ENCODE data around the gene SLC27A5. TPM values are rescaled to one million over a fixed set of nuclear protein-coding genes. Genes with fewer than 3 reads are reported as not detected.
A peak's percentile ranks its signal among the peaks of the same experiment; 100 is the strongest.

Gene SLC27A5
- total and polyA plus RNA-seq, 9 of the 15 experiments (the other 6 are each of a cell fraction or from before 2014, with no cell fraction given) = 42.2 to 318 (median 64.7) TPM

GRCh38 chr19:58466760-58467589 is 44.8 kb downstream of the SLC27A5 start, which contains the start of gene ZNF324 (continued):
- TF ChIP-seq ATF2 (CRISPR knock-in tag; IDR thresholded peaks at IDR 0.05) = no peak
- peak; percentile 79 for TF ChIP-seq POLR2A (conservative IDR thresholded peaks at IDR 0.05)
- TF ChIP-seq RBM39 (optimal IDR thresholded peaks at IDR 0.05; ENCODE audit: low read depth, low read length) = no peak
- no peak for TF ChIP-seq ZNF589 (CRISPR knock-in tag; IDR thresholded peaks at IDR 0.05; ENCODE audit: low read depth)
- TF ChIP-seq THRAP3 (IDR thresholded peaks at IDR 0.05; ENCODE audit: borderline replicate concordance) = no peak
- no peak for TF ChIP-seq RBM15 (IDR thresholded peaks at IDR 0.05; ENCODE audit: insufficient read depth, low read length)
- peak; percentile 42; the same call in 1 of the 2 replicates for TF ChIP-seq ZBTB1 (CRISPR knock-in tag; IDR thresholded peaks at IDR 0.05; ENCODE audit: borderline replicate concordance, low read depth)
- no peak for TF ChIP-seq ZSCAN32 (CRISPR knock-in tag; IDR thresholded peaks at IDR 0.05)
- TF ChIP-seq NEUROD1 (IDR thresholded peaks at IDR 0.05; ENCODE audit: borderline replicate concordance, low read depth, low read length, partially characterized antibody) = no peak
- TF ChIP-seq ZNF3 (CRISPR knock-in tag; IDR thresholded peaks at IDR 0.05) = no peak
- TF ChIP-seq ERF (CRISPR knock-in tag; IDR thresholded peaks at IDR 0.05) = no peak
- peak; percentile 33 for TF ChIP-seq PHF20 (IDR thresholded peaks at IDR 0.05; ENCODE audit: partially characterized antibody)
- no peak for TF ChIP-seq KLF16 (IDR thresholded peaks at IDR 0.05)
- TF ChIP-seq POLR2AphosphoS2 (IDR thresholded peaks at IDR 0.05; ENCODE audit: low read length) = peak; percentile 74; the same call in 1 of the 2 replicates
- TF ChIP-seq SMAD1 (IDR thresholded peaks at IDR 0.05; ENCODE audit: low read depth, low read length, partially characterized antibody) = no peak
- no peak for TF ChIP-seq NR4A1 (CRISPR knock-in tag; IDR thresholded peaks at IDR 0.05)
- no peak for TF ChIP-seq NR4A1 (tag; IDR thresholded peaks at IDR 0.05)
- no peak for TF ChIP-seq TSC22D4 (tag; IDR thresholded peaks at IDR 0.05)
- TF ChIP-seq ETV1 (tag; conservative IDR thresholded peaks at IDR 0.05; ENCODE audit: low read depth) = no peak
- TF ChIP-seq ZFP30 (CRISPR knock-in tag; IDR thresholded peaks at IDR 0.05; ENCODE audit: borderline replicate concordance) = no peak
- peak in 1 of 2 experiments; percentile 92; a peak in 2 of 4 replicates for TF ChIP-seq HDAC1 (IDR thresholded peaks at IDR 0.05)
- TF ChIP-seq JUNB (CRISPR knock-in tag; conservative IDR thresholded peaks at IDR 0.05) = no peak
- no peak for TF ChIP-seq DIDO1 (tag; IDR thresholded peaks at IDR 0.05; ENCODE audit: low read depth)
- TF ChIP-seq ATF6 (CRISPR knock-in tag; IDR thresholded peaks at IDR 0.05) = no peak
- peak; percentile 90 to 96 for TF ChIP-seq FOXK2 (conservative IDR thresholded peaks at IDR 0.05 in 1 of 2, IDR thresholded peaks at IDR 0.05 in 1 of 2; ENCODE audit: low read depth in 2 of 2)
- TF ChIP-seq ZNF134 (CRISPR knock-in tag; conservative IDR thresholded peaks at IDR 0.05) = no peak
- TF ChIP-seq HCFC1 (IDR thresholded peaks at IDR 0.05; ENCODE audit: low read depth, low read length) = peak; percentile 89
- peak; percentile 96 for TF ChIP-seq RFX1 (IDR thresholded peaks at IDR 0.05)
- no peak for TF ChIP-seq NFE2L1 (tag; IDR thresholded peaks at IDR 0.05; ENCODE audit: borderline replicate concordance, low read depth)

Measured in K562 (cell line).